Hematopoietic multipotent progenitor cell treated with erythropoietin and hydrocortisone succinate and interleukin-3 and kit ligand, for 8 days (in vitro differentiated cells): Measurements from ENCODE around the gene C2CD4B.

Experiments used
- DNase-seq: peaks from one replicate; pipeline ENCODE4 v3.0.0-alpha.2; 2015

Gene C2CD4B

GRCh38 chr15:62115847-62116246 lies 49.2 kb downstream of the C2CD4B start:
- DNase-seq = no peak
